Immature natural killer cell (primary cell): ENCODE results near the gene VPS35. TPM values are rescaled to one million over a fixed set of nuclear protein-coding genes. Genes with fewer than 3 reads are reported as not detected.
"Not testable (repeated sequence)": the region's sequence is repeated elsewhere in the genome, so short reads cannot be mapped to it uniquely, and the experiment has no call there.

Source experiments
- DNase-seq, 3 donors: peaks; one replicate each; pipeline ENCODE4 v3.0.0; 2022; ENCODE audit warnings: mixed read lengths in 1 of 3
- H3K27ac Mint-ChIP-seq, 6 donors: one replicate each; pipeline ENCODE4 v1.8.0; 2020; ENCODE audit warnings: mixed read lengths in 6 of 6, mild to moderate bottlenecking in 5 of 6, inconsistent platforms in 4 of 6, moderate library complexity in 3 of 6
- H3K27me3 Mint-ChIP-seq, 3 donors: one replicate each; pipeline ENCODE4 v1.8.0; 2020 to 2021; ENCODE audit warnings: low read depth in 3 of 3, mild to moderate bottlenecking in 3 of 3, mixed read lengths in 3 of 3, moderate library complexity in 3 of 3, inconsistent platforms in 1 of 3
- H3K36me3 Mint-ChIP-seq, 3 donors: one replicate each; pipeline ENCODE4 v1.8.0; 2020; ENCODE audit warnings: mixed read lengths in 3 of 3, inconsistent platforms in 2 of 3, mild to moderate bottlenecking in 2 of 3
- H3K4me1 Mint-ChIP-seq, 2 donors: one replicate each; pipeline ENCODE4 v1.8.0; 2020; ENCODE audit warnings: inconsistent platforms in 2 of 2, mild to moderate bottlenecking in 2 of 2, mixed read lengths in 2 of 2, moderate library complexity in 1 of 2
- H3K4me3 Mint-ChIP-seq, 5 donors: one replicate each; pipeline ENCODE4 v1.8.0; 2020; ENCODE audit warnings: mild to moderate bottlenecking in 5 of 5, mixed read lengths in 5 of 5, inconsistent platforms in 3 of 5, moderate library complexity in 3 of 5
- H3K9me3 Mint-ChIP-seq, 6 donors: one replicate each; pipeline ENCODE4 v1.8.0; 2020; ENCODE audit warnings: mild to moderate bottlenecking in 6 of 6, mixed read lengths in 6 of 6, inconsistent platforms in 4 of 6, moderate library complexity in 3 of 6
- polyA plus RNA-seq, 3 donors: library from polyadenylated mRNA; unstranded; fragments of 300-500 nt; fragmentation: Illumina TruSeq; gene quantifications; one replicate each; pipeline ENCODE4 v1.2.3, GENCODE V29; 2021

VPS35 gene
- polyA plus RNA-seq, 3 donors from 2014 or later, result 51.2 to 86.2 (median 53.2) TPM

- H3K4me1 Mint-ChIP-seq, result no peaks in the 10 kb centered on the region
- no peak overlapping the region for H3K4me3 Mint-ChIP-seq
- peak overlapping the region in 1 of 6 donors; percentile 70 for H3K27ac Mint-ChIP-seq
- peaks cover 19 to 47% (median 21%) of the 10 kb centered on the region in 3 donors for H3K36me3 Mint-ChIP-seq
- no peaks in the 10 kb centered on the region for H3K9me3 Mint-ChIP-seq
- peak in 2 of 3 donors; percentile 29 to 42 for DNase-seq
- H3K27me3 Mint-ChIP-seq, result no peaks in the 10 kb centered on the region
Measured at GRCh38 chr16:46673320-46674013, 15.5 kb downstream of the VPS35 start.

- H3K9me3 Mint-ChIP-seq, result no peaks in the 10 kb centered on the region
Measured at GRCh38 chr16:46662123-46662522, 26.9 kb downstream of the VPS35 start.

DNA sequence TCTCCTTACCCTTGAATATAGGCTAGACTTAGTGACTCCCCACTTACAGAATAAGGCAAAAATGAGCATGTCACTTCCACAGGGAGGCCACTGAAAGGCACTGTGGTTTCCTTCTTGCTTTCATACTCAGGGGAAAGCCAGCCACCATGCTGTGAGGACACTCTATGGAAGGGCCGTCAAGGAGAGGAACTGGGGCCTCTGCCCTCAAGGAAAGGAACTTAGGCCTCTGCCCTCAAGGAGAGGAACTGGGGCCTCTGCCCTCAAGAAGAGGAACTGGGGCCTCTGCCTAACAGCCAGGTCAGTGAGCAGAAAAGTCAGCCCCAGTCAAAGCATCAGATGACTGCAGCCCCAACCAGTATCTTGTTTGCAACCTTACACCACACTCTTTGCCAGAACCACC is 30.1 kb downstream of the VPS35 start:
- Mint-ChIP-seq H3K4me3 (no peak overlapping the region), H3K36me3 (peaks cover 11 to 33% (median 15%) of the 10 kb centered on the region in 3 donors), H3K27ac (peak overlapping the region in 2 of 6 donors; percentile 51 to 53), H3K4me1 (no peaks in the 10 kb centered on the region), H3K9me3 (no peaks in the 10 kb centered on the region), H3K27me3 (no peaks in the 10 kb centered on the region)
- DNase-seq, result peak in 1 of 3 donors; percentile 1

More at GRCh38 chr16:46662123-46662522, 26.9 kb downstream of the VPS35 start:
- H3K4me1 Mint-ChIP-seq, result no peaks in the 10 kb centered on the region
- DNase-seq, result no peak
- no peak overlapping the region for H3K27ac Mint-ChIP-seq
- peaks cover 17 to 52% (median 24%) of the 10 kb centered on the region in 3 donors for H3K36me3 Mint-ChIP-seq
- no peaks in the 10 kb centered on the region for H3K27me3 Mint-ChIP-seq
- no peak overlapping the region for H3K4me3 Mint-ChIP-seq

DNA sequence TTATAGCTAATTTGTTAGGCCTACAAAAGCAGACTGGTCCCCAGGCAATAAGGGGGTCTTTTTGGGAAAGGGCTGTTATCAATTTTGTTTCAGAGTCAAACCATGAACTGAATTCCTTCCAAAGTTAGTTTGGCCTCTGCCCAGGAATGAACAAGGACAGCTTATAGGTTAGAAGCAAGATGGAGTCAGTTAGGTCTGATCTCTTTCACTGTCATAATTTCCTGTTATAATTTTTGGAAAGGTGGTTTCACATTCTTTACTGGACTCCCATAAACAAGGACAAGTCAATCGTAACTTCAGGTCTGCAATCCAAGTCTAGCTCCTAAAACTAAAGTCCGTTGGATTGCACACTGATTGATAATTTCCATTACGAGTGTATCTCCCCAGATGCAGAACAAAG is 37.7 kb downstream of the VPS35 start:
- H3K9me3 Mint-ChIP-seq, result no peaks in the 10 kb centered on the region
- DNase-seq, result no peak
- H3K27me3 Mint-ChIP-seq, result no peaks in the 10 kb centered on the region
- H3K36me3 Mint-ChIP-seq, result peaks cover 0 to 10% (median 0%) of the 10 kb centered on the region in 3 donors
- no peaks in the 10 kb centered on the region for H3K4me1 Mint-ChIP-seq
- H3K27ac Mint-ChIP-seq, result no peak overlapping the region
- H3K4me3 Mint-ChIP-seq, result no peak overlapping the region

GRCh38 chr16:46650254-46650623 is 38.7 kb downstream of the VPS35 start:
- H3K36me3 Mint-ChIP-seq, result peaks cover 0 to 10% (median 0%) of the 10 kb centered on the region in 3 donors
- no peak overlapping the region for H3K27ac Mint-ChIP-seq
- no peaks in the 10 kb centered on the region for H3K4me1 Mint-ChIP-seq
- no peak overlapping the region for H3K4me3 Mint-ChIP-seq
- H3K27me3 Mint-ChIP-seq, result no peaks in the 10 kb centered on the region
- peaks cover 0 to 4% (median under 1%) of the 10 kb centered on the region in 6 donors for H3K9me3 Mint-ChIP-seq
- no peak for DNase-seq

GRCh38 chr16:46649588-46650253 is 39.3 kb downstream of the VPS35 start:
- Mint-ChIP-seq H3K4me1 (no peaks in the 10 kb centered on the region), H3K27me3 (no peaks in the 10 kb centered on the region), H3K27ac (no peak overlapping the region), H3K4me3 (no peak overlapping the region), H3K9me3 (peaks cover 0 to 4% (median 2%) of the 10 kb centered on the region in 6 donors), H3K36me3 (peaks cover 0 to 10% (median 3%) of the 10 kb centered on the region in 3 donors)
- no peak for DNase-seq

- no peaks in the 10 kb centered on the region for H3K4me1 Mint-ChIP-seq
- no peaks in the 10 kb centered on the region for H3K27me3 Mint-ChIP-seq
- no peak for DNase-seq
- no peak overlapping the region for H3K27ac Mint-ChIP-seq
- peaks cover 0 to 12% (median 7%) of the 10 kb centered on the region in 6 donors for H3K9me3 Mint-ChIP-seq
- H3K36me3 Mint-ChIP-seq, result peaks cover 0 to 11% (median 11%) of the 10 kb centered on the region in 3 donors
- H3K4me3 Mint-ChIP-seq, result no peak overlapping the region
Measured at GRCh38 chr16:46648656-46649055, 40.3 kb downstream of the VPS35 start.

DNA sequence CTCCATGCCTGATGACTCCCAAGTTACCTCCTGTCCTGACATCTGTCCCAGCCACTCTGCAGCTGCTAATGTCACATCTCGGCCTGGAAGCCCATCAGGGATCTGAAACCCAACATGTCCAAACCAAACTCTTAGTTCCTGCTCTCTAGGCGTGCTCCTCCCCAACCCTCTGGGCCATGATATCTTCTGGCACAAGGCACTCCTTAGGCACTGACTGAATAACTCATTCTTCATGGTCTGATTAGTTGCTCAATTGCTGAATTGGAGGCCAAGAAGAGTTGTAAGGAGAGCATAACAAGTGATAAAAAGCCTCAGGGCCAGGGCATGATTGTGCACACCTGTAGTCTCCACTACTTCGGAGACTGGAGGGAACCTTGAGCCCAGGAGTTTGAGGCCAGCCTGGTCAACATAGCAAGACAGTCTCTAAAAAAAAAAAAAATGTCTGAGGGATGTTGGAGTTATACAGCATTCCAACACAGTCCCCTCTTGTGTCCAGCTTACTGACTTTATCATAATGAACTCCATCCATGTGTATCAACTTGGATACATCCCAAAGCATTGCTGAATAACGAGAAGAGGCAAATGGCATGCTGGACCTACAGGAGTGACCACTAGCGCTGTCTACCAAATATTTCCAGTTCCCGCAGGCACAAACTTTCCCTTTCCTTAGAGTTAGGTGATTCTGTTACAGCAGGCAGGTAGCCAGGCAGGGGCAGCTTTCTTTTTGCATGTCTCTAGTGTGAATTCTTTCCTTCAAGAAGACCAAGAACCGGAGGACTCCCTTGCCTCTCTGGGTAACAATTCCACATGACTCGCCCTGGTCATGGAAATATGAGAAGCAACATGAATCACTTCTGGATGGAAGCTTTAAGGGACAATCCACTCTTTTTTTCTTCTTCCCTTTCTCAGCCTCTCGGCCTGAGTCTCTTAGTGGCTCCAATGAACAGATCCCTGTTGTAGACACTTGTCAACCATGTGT is 49.7 kb downstream of the VPS35 start:
- H3K4me1 Mint-ChIP-seq, result no peaks in the 10 kb centered on the region
- H3K27me3 Mint-ChIP-seq, result peaks cover 0 to 1% (median 0%) of the 10 kb centered on the region in 3 donors
- H3K36me3 Mint-ChIP-seq, result peaks cover 0 to 14% (median 5%) of the 10 kb centered on the region in 3 donors
- peaks cover 0 to 10% (median 8%) of the 10 kb centered on the region in 6 donors for H3K9me3 Mint-ChIP-seq
- no peak overlapping the region for H3K27ac Mint-ChIP-seq
- no peak overlapping the region for H3K4me3 Mint-ChIP-seq
- no peak for DNase-seq

GRCh38 chr16:46632778-46633733 is 55.9 kb downstream of the VPS35 start:
- peaks cover 0 to 2% (median 1%) of the 10 kb centered on the region in 3 donors for H3K27me3 Mint-ChIP-seq
- no peak overlapping the region for H3K4me3 Mint-ChIP-seq
- H3K9me3 Mint-ChIP-seq, result no peaks in the 10 kb centered on the region
- no peak overlapping the region for H3K27ac Mint-ChIP-seq
- no peak for DNase-seq
- H3K4me1 Mint-ChIP-seq, result no peaks in the 10 kb centered on the region
- no peaks in the 10 kb centered on the region for H3K36me3 Mint-ChIP-seq

DNA sequence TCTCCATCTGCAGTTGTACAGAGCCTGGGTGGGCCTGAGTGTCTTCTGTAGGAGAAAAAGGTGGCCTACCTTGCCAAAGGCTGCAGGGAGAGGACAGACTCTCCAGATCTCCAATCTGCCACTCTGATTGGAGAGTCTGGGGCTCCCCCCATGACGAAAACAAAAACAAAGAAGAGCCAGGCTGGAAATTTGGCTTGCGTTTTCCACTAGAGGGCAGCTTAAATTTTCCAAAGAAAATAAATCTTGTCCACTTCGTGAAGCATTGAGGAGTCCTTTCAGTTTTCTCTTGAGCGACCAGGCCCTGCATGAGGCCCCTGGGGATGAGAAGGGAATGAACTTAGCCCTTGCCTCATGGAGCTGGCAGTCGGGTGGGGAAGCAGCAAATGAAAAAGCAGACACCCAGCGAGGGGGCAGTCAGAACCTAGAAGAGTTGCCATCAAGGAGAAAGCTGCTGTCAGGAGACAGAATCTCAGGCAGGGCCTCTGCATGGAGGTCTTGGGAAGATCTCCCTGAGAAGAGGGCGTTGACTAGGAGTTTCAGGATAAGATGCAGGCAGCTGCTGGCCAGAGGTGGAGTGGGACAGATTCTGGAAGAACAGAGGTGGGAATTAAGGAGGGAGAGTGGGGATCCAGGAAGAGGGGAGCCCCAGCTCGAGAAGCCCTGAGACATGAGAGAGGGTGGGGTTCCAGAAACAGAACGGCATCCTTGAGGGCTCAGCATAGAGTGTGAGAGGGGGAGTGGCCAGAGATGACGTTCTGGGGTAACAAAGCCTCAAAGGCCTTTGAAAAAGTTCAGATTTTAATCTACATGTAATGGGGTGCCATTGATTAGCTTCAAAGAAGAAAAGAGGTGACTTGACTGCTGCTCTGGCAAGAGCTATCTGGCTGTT is 59.4 kb downstream of the VPS35 start:
- Mint-ChIP-seq H3K9me3 (no peaks in the 10 kb centered on the region), H3K4me1 (no peaks in the 10 kb centered on the region), H3K4me3 (no peak overlapping the region), H3K27ac (no peak overlapping the region), H3K27me3 (peaks cover 0 to 2% (median 1%) of the 10 kb centered on the region in 3 donors), H3K36me3 (no peaks in the 10 kb centered on the region)
- DNase-seq, result no peak

GRCh38 chr16:46627746-46628145 is 61.2 kb downstream of the VPS35 start:
- no peaks in the 10 kb centered on the region for H3K4me1 Mint-ChIP-seq
- H3K36me3 Mint-ChIP-seq, result no peaks in the 10 kb centered on the region
- no peak for DNase-seq
- H3K27me3 Mint-ChIP-seq, result peaks cover 0 to 2% (median 1%) of the 10 kb centered on the region in 3 donors
- no peaks in the 10 kb centered on the region for H3K9me3 Mint-ChIP-seq
- no peak overlapping the region for H3K4me3 Mint-ChIP-seq
- no peak overlapping the region for H3K27ac Mint-ChIP-seq

GRCh38 chr16:46626681-46627080 is 62.3 kb downstream of the VPS35 start:
- not testable (repeated sequence) for H3K27me3 Mint-ChIP-seq, H3K9me3 Mint-ChIP-seq

More at GRCh38 chr16:46626681-46627080, 62.3 kb downstream of the VPS35 start:
- H3K36me3 Mint-ChIP-seq, H3K27ac Mint-ChIP-seq, H3K4me3 Mint-ChIP-seq, DNase-seq, H3K4me1 Mint-ChIP-seq: not testable (repeated sequence)
